Spleen (tissue), 13 donors: Measurements from ENCODE around the gene RPA4. TPM values are rescaled to one million over a fixed set of nuclear protein-coding genes. Genes with fewer than 3 reads are reported as not detected.

Source experiments
- DNase-seq: peaks from one replicate; pipeline ENCODE4 v3.0.0-alpha.2; 2020
- H3K27ac ChIP-seq, 8 donors: fragments of 200-600 bp; sonication (generic) in 7 of 8; 1 replicate in 4 of 8; 2 replicates in 4 of 8; pipeline versions ENCODE4 v1.5.0 to v1.8.0; 2016 to 2021; ENCODE audit warnings: inconsistent platforms in 4 of 8, mild to moderate bottlenecking in 4 of 8, moderate library complexity in 1 of 8
- H3K27me3 ChIP-seq, 7 donors: fragments of 200-600 bp; sonication (generic) in 6 of 7; replicated peaks in 1 of 7; 1 replicate in 4 of 7; 2 replicates in 3 of 7; pipeline versions ENCODE4 v1.5.0 to v1.8.0; 2016 to 2021; ENCODE audit warnings: inconsistent platforms in 3 of 7, mild to moderate bottlenecking in 1 of 7
- H3K36me3 ChIP-seq, 6 donors: fragments of 200-600 bp; sonication (generic) in 5 of 6; 1 replicate in 4 of 6; 2 replicates in 2 of 6; pipeline versions ENCODE4 v1.5.0 to v1.8.0; 2016 to 2021; ENCODE audit warnings: inconsistent platforms in 2 of 6
- H3K4me1 ChIP-seq, 6 donors: fragments of 200-600 bp; sonication (generic) in 5 of 6; 1 replicate in 3 of 6; 2 replicates in 3 of 6; pipeline versions ENCODE4 v1.5.0 to v1.8.0; 2016 to 2021; ENCODE audit warnings: inconsistent platforms in 3 of 6
- H3K4me3 ChIP-seq, 8 donors: fragments of 200-600 bp; sonication (generic) in 7 of 8; 1 replicate in 4 of 8; 2 replicates in 4 of 8; pipeline versions ENCODE4 v1.5.0 to v1.8.0; 2016 to 2021; ENCODE audit warnings: inconsistent platforms in 4 of 8, mild to moderate bottlenecking in 4 of 8, moderate library complexity in 2 of 8
- H3K9me3 ChIP-seq, 8 donors: fragments of 200-600 bp; sonication (generic) in 7 of 8; 1 replicate in 4 of 8; 2 replicates in 4 of 8; pipeline versions ENCODE4 v1.5.0 to v1.8.0; 2016 to 2021; ENCODE audit warnings: inconsistent platforms in 4 of 8
- POLR2A ChIP-seq, 3 donors: fragments of 450-650 bp; IDR thresholded peaks; one replicate each; pipeline ENCODE4 v1.5.1; 2017; ENCODE audit warnings: antibody characterized with exemption in 3 of 3, mild to moderate bottlenecking in 1 of 3
- POLR2AphosphoS5 ChIP-seq, 3 donors: sonication (generic); formaldehyde crosslinking; IDR thresholded peaks; one replicate each; pipeline ENCODE4 v1.5.1; 2017; ENCODE audit warnings: antibody characterized with exemption in 3 of 3
- WGBS, 5 donors: extraction: QIAGEN DNeasy Blood & Tissue Kit in 3 of 5; methylation state at CpG; one replicate each; pipeline versions ENCODE4 v1.1.5 to v1.1.7; 2013 to 2018; 5-methylcytosine and 5-hydroxymethylcytosine counted together
- intact Hi-C: fragments of 100-400 bp; cut with DNase I; formaldehyde crosslinking; loops from one replicate; pipeline ENCODE4 v1.15.0; 2023; ENCODE audit warnings: low total_unique reads
- long read RNA-seq, 2 donors: transcript quantifications; one replicate each; lab custom pipeline, GENCODE V29; 2026
- polyA plus RNA-seq, 3 donors: library from polyadenylated mRNA; stranded (reverse); fragments of 200-250 nt; gene quantifications; one replicate each; pipeline ENCODE4 v1.2.1, GENCODE V29; 2013
- total RNA-seq, 7 donors: library from RNA; depleted of rRNA in 3 of 7; stranded (reverse); fragments of >200 nt in 3 of 7; fragmentation: NEBNext Ultra II Directional in 4 of 7; extraction: Animal tissue kit (Norgen Biotek cat#: 25700) in 4 of 7; gene quantifications; one replicate each; pipeline versions ENCODE4 v1.1.0 to v1.2.1, GENCODE V29; 2016 to 2021
- TF ChIP-seq, protein P1 (sequence below), 11 experiments: fragments of 200-600 bp in 7 of 11; fragments of 450-650 bp in 4 of 11; sonication (generic) in 4 of 11; IDR thresholded peaks in 8 of 11; conservative IDR thresholded peaks in 3 of 11; 1 replicate in 7 of 11; 2 replicates in 4 of 11; pipeline versions ENCODE4 v1.4.0 to v1.8.0; 2016 to 2021; ENCODE audit warnings: antibody characterized with exemption in 11 of 11, inconsistent platforms in 4 of 11, mild to moderate bottlenecking in 1 of 11
- donor health status: healthy with polysubstance abuse.
- donor health status: DM: no; HTN: no; CAD: no; lungs with moderate emphysema.
- donor health status: DM: no; HTN: no; CAD: no.
- donor health status: Bipolar disorder and iron deficiency.
- donor health status: healthy.
- donor health status: DM: no; HTN: no; CAD: no.
- donor health status: DM: yes; HTN: yes; CAD: no.

RPA4 gene, protein sequence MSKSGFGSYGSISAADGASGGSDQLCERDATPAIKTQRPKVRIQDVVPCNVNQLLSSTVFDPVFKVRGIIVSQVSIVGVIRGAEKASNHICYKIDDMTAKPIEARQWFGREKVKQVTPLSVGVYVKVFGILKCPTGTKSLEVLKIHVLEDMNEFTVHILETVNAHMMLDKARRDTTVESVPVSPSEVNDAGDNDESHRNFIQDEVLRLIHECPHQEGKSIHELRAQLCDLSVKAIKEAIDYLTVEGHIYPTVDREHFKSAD
- 1 to 10 TPM in 6 of 7 donors, under 1 TPM in 1; 0.79 to 5.9 (median 1.5) TPM for total RNA-seq
- polyA plus RNA-seq, result under 1 TPM; 0.06 to 0.22 (median 0.09) TPM
- long read RNA-seq, donor 1, result 0 reads
- long read RNA-seq, donor 2, result 0 reads

- TF ChIP-seq, protein P1, sequence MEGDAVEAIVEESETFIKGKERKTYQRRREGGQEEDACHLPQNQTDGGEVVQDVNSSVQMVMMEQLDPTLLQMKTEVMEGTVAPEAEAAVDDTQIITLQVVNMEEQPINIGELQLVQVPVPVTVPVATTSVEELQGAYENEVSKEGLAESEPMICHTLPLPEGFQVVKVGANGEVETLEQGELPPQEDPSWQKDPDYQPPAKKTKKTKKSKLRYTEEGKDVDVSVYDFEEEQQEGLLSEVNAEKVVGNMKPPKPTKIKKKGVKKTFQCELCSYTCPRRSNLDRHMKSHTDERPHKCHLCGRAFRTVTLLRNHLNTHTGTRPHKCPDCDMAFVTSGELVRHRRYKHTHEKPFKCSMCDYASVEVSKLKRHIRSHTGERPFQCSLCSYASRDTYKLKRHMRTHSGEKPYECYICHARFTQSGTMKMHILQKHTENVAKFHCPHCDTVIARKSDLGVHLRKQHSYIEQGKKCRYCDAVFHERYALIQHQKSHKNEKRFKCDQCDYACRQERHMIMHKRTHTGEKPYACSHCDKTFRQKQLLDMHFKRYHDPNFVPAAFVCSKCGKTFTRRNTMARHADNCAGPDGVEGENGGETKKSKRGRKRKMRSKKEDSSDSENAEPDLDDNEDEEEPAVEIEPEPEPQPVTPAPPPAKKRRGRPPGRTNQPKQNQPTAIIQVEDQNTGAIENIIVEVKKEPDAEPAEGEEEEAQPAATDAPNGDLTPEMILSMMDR (IDR thresholded peaks at IDR 0.05 in 8 of 11, conservative IDR thresholded peaks at IDR 0.05 in 3 of 11), result no peak
- TF ChIP-seq POLR2AphosphoS5 (IDR thresholded peaks at IDR 0.05), result no peak
- no peak within 1 kb of the TSS for H3K4me3 ChIP-seq
- H3K9me3 ChIP-seq, result no peaks in the 10 kb centered on the region
- intact Hi-C loops, result no loop called here
- DNase-seq, result no peak
- peaks cover 0 to 26% (median 3%) of the 10 kb centered on the region in 6 donors for H3K36me3 ChIP-seq
- no peaks in the 10 kb centered on the region for H3K4me1 ChIP-seq
- no peak within 1 kb of the TSS for H3K27ac ChIP-seq
- 90 to 98% (median 97%) methylated on average over 10 of the region's 10 CpGs for whole genome bisulfite sequencing, 5 donors
- H3K27me3 ChIP-seq, result no peaks in the 10 kb centered on the region
Observed at GRCh38 chrX:96883608-96884007, at the start of gene RPA4. TSS of gene RPA4 (plus strand) at chrX:96883908. CDS start at chrX:96884311, 403 bp downstream.

DNA sequence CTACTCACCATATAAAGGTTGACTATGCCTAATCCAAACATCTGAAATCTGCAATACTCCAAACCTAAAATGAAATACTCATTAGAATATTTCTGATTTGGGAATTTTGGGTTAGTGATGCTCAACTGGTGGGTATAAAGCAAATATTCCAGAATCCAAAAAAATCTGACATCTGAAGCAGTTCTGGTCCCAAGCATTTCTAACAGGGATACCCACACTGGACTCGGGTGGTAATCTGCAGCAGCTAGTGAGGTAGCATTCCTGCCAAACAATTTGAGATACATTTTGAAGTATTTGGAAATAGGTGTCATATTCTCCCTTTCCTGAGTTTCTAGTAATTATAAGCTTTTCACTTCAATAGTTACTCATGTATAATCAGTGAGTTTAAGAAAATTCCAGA is 49.6 kb upstream of the RPA4 start:
- H3K4me3 ChIP-seq, result no peak overlapping the region
- H3K9me3 ChIP-seq, result no peaks in the 10 kb centered on the region
- H3K27ac ChIP-seq, result no peak overlapping the region
- H3K36me3 ChIP-seq, result no peaks in the 10 kb centered on the region
- no peaks in the 10 kb centered on the region for H3K4me1 ChIP-seq
- intact Hi-C loops, result no loop called here
- DNase-seq, result no peak
- 89 to 100% (median 93%) methylated on average over 1 of the region's 1 CpG for WGBS, 5 donors
- TF ChIP-seq POLR2AphosphoS5 (IDR thresholded peaks at IDR 0.05), result no peak
- TF ChIP-seq POLR2A (IDR thresholded peaks at IDR 0.05), result no peak
- TF ChIP-seq, protein P1 (IDR thresholded peaks at IDR 0.05 in 8 of 11, conservative IDR thresholded peaks at IDR 0.05 in 3 of 11), result no peak
- H3K27me3 ChIP-seq, result no peaks in the 10 kb centered on the region

DNA sequence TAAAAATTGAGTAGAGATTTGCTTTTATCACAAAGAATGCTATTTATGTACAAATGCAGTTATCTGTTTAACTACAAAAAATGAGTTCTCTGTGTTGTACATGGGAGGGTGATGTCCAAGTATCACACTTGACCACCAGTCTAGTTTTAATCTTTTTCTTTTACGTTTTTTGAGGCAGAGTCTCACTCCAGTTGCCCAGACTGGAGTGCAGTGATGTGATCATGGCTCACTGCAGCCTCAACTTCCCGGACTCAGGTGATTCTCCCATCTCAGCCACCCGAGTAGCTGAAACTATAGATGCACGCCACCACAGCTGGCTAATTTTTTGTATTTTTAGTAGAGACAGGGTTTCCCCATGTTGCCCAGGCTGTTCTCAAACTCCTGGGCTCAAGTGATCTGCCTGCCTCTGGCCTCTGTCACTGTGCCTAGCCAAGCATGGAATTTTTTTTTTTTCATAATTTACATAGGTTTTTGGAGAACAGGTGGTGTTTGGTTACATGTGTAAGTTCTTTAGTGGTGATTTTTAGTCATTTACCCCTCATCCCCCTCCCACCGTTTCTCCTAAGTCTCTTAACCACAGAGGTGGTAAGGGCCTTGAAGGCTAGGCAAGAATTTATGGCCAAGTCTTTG is 47.9 kb upstream of the RPA4 start:
- Histone ChIP-seq H3K4me1 (no peaks in the 10 kb centered on the region), H3K27ac (peak overlapping the region in 1 of 8 donors; percentile 9), H3K36me3 (no peaks in the 10 kb centered on the region), H3K4me3 (no peak overlapping the region), H3K27me3 (no peaks in the 10 kb centered on the region), H3K9me3 (no peaks in the 10 kb centered on the region)
- TF ChIP-seq POLR2AphosphoS5 (IDR thresholded peaks at IDR 0.05) (no peak), POLR2A (IDR thresholded peaks at IDR 0.05) (no peak)
- TF ChIP-seq, protein P1 (IDR thresholded peaks at IDR 0.05 in 8 of 11, conservative IDR thresholded peaks at IDR 0.05 in 3 of 11), result no peak
- intact Hi-C loops, result no loop called here
- no peak for DNase-seq
- 60 to 80% (median 72%) methylated on average over 5 of the region's 5 CpGs for WGBS, 5 donors

DNA sequence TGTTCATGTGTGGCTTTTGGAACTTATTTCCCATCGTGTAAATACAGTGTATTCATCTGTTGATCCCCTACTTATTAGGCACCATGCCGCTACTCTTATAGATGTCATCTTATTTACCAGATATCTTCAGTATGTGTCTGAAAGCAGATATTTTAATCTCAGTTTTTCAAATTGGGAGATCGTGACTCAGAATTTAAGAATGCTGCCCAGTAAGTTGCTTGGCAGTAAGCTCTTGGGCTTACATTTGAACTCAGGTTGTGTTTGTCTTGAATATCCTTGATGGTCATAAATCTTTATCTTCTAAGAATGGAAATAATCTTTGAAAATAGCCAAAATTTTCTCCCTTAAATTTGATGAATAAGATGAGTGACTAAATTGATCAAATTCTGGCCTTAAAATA is 45.9 kb upstream of the RPA4 start:
- no peak overlapping the region for H3K27ac ChIP-seq
- WGBS, 5 donors, result 71 to 90% (median 88%) methylated on average over 3 of the region's 3 CpGs
- no peaks in the 10 kb centered on the region for H3K4me1 ChIP-seq
- no peak for DNase-seq
- H3K4me3 ChIP-seq, result no peak overlapping the region
- no peaks in the 10 kb centered on the region for H3K27me3 ChIP-seq
- TF ChIP-seq, protein P1 (IDR thresholded peaks at IDR 0.05 in 8 of 11, conservative IDR thresholded peaks at IDR 0.05 in 3 of 11), result no peak
- TF ChIP-seq POLR2AphosphoS5 (IDR thresholded peaks at IDR 0.05), result no peak
- no peak for TF ChIP-seq POLR2A (IDR thresholded peaks at IDR 0.05)
- no peaks in the 10 kb centered on the region for H3K36me3 ChIP-seq
- no peaks in the 10 kb centered on the region for H3K9me3 ChIP-seq
- intact Hi-C loops, result no loop called here
